ENCODE results near the gene PHKG1.

DNA sequence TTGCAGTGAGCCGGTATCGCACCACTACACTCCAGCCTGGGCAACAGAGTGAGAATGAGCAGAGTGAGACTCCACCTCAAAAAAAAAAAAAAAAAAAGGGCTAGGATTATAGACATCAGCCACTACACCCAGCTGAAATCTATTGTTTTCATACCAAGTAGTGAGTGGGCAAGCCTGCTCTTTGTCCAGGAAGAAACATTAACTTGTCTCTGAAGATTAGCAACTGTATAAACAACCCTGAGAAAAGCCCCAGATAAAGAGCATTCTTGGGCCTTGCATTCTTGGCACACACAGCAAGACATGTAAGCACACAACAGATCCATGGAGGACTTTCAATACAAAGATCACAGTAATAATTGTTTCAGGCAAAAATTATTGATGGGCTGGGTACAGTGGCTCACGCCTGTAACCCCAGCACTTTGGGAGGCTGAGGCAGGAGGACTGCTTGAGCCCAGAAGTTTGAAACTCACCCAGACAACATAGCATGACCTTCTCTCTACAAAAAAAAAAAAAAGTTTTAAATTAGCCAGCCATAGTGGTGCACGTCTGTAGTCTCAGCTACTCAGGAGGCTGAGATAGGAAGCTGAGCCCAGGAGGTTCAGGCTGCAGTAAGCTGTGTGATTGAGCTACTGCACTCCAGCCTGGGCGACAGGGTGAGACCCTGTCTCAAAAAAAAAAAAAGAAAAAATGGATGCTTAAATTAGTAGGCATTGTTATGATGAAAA, 45.9 kb downstream of the PHKG1 start:
- TF ChIP-seq ZNF384 (IDR thresholded peaks at IDR 0.05) (no peak), L3MBTL2 (conservative IDR thresholded peaks at IDR 0.05) (no peak), FOXM1 (IDR thresholded peaks at IDR 0.05; ENCODE audit: borderline replicate concordance) (no peak), BHLHE40 (IDR thresholded peaks at IDR 0.05; ENCODE audit: borderline replicate concordance) (no peak)
